GM18526 (cell line): Measurements from ENCODE around the gene RAD51B.

Experiments used
- POLR2A ChIP-seq: IDR thresholded peaks from 3 replicates; pipeline ENCODE4 v1.6.1; 2011; ENCODE audit not compliant: insufficient read length; ENCODE audit errors: extremely low read depth

The RAD51B gene

GRCh38 chr14:67917006-67917405, 97.4 kb downstream of the RAD51B start:
- TF ChIP-seq POLR2A = no peak

DNA sequence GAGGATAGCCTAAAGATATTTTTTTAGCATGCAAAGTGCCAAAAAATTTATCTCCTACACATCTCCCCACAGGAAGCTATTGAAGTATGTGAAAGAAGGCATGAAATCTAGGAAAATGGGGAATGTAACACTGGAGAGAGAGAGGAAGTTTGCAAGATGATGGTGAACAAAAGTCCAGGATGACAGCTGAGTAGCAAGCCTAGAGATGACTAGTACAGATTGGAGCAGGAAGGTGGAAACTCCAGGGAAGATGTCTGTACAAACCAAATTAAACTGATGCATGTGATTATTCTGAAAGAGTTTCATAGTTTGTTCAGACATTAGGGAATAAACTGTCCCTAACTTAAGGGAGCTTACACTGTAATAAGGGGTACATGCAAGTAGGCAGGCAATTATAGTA, 99.3 kb downstream of the RAD51B start:
- TF ChIP-seq POLR2A = no peak

DNA sequence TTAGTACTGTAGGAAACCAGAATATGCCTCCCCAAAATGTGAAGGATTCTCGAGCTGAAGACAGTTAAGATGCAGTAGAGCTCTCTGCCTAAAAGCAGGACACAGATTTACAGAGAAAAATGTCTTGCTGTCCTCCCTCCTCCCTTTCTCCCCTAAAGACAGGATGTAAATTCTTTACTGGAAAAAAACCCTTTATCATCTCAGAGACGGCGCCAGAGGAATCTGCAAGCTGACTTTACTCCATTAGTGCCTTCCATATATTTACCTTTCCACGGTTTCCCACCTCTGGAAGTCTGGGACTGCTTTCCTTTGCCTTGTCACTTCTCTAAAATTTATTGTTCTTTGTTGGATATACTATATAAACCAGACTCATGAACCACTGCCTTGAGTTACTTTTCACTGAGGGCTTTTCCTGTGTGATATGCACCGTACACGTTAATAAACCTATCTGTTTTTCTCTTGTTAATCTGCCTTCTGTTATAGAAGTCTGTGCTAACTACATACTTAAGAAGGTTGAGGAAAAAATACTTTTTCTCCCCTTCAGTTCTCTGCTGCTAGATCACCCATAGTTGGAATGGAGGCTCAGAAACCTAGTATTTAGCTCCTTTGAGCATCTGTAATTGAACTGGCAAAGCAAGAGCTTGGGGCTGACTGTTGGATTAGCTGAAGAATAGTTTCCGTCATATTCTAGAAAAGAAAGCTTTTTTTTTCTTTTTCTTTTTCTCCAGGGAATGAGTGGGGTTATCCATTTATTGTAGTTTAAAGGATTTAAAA, 99.9 kb downstream of the RAD51B start:
- TF ChIP-seq POLR2A = no peak

- TF ChIP-seq POLR2A = no peak
Observed at GRCh38 chr14:67926821-67927220, 107.2 kb downstream of the RAD51B start.

- TF ChIP-seq POLR2A = no peak
Observed at GRCh38 chr14:67927244-67927643, 107.7 kb downstream of the RAD51B start.

DNA sequence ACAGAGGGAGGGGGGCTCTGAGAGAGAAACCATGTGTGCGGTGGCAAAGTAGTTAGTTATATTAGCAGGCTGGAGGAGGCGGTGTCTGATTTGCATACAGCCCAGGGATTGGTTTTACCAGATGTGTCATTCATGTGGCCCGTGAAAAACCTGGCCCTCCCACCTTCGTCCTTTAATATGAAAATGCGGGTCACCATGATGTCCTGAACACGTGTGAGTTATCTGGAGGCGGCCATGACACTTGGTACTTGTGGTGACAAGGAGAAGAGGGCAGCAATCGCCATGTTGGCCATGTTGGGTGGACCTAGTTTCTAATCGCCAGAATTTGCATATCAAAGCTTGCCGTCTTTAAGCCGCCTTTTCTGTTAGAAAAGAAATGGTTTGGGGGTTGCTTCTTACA, 108.8 kb downstream of the RAD51B start:
- no peak for TF ChIP-seq POLR2A

DNA sequence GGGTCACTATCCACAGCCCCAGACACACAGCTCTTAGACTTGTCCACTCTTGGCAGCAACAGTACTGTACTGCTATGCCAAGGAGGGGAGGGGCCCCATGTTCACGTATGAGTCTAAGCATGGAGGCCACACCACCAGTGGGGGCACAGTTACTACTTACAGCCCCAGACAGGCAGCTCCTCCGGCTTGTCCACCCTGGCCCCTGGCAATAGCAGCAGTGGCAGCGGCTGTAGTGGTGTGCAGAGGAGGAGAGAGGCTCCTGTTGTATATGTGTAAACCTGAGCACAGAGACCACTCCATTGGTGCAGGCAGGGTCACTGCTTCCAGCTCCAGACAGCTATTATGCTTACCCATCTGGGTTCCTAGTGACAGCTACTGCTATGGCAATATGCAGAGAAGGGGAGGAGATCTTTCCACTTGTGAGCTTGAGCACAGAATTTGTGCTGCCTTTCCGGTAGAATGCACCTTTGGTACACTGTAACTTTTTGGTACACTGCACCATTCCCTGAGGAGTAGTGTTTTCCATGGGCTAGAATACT, 113.2 kb downstream of the RAD51B start:
- TF ChIP-seq POLR2A = no peak

DNA sequence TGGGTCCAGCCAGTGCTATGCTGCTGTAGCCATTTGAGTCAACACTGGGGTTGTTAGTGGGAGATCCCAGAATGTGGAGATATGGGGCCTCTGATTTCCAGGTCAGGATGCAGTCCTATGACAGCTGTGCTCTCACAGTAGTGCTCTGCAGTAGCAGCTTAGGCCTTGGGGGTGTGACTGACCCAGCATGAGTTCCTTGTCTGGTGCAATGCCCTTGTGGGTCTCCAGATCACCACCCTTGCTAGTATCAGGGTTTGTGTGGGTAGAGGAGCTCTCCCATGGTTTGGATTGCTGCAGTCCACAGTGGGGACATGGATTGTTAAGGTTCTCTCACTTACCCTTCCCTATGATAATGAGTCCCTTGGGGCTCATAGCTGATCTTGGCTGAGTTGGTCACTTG, 113.7 kb downstream of the RAD51B start:
- no peak for TF ChIP-seq POLR2A

- no peak for TF ChIP-seq POLR2A
Observed at GRCh38 chr14:67934087-67934486, 114.5 kb downstream of the RAD51B start.

DNA sequence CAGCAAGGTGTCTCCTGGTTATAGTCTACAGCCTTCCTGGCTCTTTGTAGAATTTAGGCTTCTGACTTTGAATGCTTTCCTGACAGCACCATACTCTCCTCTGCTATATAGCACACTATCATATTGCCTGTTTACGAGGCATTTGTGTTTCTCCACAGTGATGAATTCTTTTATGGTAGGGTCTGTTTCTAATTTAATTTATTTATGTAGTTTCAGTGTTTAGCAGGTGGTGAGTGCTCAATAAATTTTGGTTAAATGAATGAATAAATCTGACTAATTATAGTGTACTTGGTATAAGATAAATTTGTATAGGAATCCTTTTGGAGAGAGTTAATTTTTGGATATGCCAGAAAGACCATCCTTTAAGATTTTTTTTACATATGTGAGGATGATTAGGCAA, 115.3 kb downstream of the RAD51B start:
- TF ChIP-seq POLR2A = no peak

DNA sequence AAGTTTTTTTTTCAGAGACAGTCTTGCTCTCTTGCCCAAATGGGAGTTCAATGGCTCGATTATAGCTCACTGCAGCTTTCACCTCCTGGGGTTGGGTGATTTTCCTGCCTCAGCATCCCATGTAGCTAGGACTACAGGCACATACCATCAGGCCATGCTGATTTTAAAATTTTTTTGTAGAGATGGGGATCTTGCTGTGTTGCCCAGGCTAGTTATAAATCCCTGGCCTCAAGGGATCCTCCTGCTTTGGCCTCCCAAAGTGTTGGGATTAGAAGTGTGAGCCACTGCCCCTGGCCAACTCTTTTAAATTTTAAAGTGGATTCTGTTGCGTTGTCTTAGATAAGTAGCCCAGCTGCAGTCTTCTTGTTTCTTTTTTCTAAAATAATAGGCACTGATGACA, 115.8 kb downstream of the RAD51B start:
- no peak for TF ChIP-seq POLR2A

GRCh38 chr14:67938071-67938470, 118.5 kb downstream of the RAD51B start:
- TF ChIP-seq POLR2A = no peak

GRCh38 chr14:67940486-67941455, 121.2 kb downstream of the RAD51B start:
- no peak for TF ChIP-seq POLR2A

DNA sequence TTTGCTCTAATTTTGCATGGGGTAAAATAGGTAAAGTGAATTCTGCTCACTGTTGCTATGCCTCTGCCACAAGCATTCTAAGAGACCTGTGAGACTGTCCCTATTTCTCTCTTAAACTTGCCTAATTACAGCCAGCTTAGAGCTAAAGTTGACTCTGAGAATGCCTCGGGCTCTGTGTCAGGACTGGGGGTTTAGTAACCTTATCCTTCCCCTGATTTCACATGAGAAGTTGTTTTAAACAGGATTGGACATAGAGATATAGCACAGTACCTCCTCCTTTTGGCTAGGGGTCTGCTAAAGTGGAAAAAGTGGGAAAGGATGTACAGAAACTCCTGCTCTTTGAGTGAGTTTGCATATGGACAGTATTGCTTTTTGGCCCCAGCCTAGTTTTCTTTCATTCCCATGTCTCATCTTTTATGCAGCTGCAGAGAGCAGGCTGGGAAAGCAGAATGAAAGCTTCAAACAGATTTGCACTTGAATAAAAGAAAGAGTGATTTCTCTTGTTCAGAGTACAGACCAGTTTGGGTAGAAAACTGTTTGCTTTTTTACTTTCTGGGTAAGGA, 122.0 kb downstream of the RAD51B start:
- no peak for TF ChIP-seq POLR2A

DNA sequence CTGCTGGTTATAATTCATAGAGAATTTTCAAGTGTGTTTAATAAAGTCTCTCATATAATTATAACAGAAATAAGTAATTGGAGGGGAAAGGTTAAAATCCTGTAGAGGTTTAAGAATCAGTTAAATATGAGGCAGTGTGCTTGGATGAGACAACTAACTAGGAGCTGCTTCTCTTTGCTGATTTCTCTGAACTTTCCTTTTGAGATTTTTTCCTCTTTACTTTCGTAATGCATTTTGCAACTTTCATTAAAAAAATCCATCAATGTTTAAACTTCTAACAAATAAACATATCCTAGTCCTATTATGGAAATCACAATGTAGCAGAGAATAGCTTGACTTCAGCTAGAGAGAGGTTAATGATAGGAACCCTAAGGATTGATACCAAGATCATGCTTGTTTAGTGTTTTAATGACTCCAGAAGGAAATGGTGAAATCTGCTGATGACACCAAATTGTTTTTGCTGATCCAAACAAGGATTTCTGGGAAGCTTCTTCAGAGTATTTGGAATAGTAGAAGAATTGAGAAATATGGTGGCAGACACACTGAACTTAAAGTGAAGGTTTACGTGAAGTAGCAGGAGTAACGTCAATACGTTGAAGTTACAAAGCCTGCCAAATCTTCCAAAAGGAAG, 122.6 kb downstream of the RAD51B start:
- TF ChIP-seq POLR2A = no peak

- TF ChIP-seq POLR2A = no peak
Observed at GRCh38 chr14:67943947-67944346, 124.4 kb downstream of the RAD51B start.

DNA sequence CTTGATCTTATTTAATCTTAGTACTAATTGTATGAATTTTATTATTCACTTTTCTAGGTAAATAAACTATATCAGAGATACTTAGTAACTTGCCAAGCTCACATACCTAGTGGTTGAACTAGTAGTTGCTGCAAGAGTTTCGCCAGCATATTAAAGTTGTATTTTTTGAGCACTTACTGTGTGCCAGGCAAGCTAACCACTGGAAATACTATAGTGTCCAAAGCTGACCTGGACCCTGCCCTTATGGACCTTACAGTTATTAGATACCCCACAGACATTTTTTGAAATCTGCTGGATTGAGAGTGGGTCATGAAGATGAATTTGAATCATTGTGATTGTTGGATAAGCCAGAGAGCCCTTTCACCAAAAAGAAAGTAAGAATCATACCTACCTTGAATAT, 125.0 kb downstream of the RAD51B start:
- no peak for TF ChIP-seq POLR2A
